K562 (cell line): ENCODE results near the gene CTNNA3. TPM values are rescaled to one million over a fixed set of nuclear protein-coding genes. Genes with fewer than 3 reads are reported as not detected.

Experiments used
- ATAC-seq: fragments of 200-7000 bp; cut with Tn5 transposase; 3 replicates; pipeline ENCODE4 v1.9.1; 2020; ENCODE audit warnings: moderate library complexity
- BruUV-seq: library from RNA; stranded (reverse); fragments of 400-500 nt; replicated peaks from 2 replicates; lab custom pipeline; 2021; lab: Mats Ljungman, UMichigan
- CTCF ChIA-PET: fragments of 300-600 bp; formaldehyde crosslinking; extraction: SDS; loops from one replicate; lab custom pipeline; 2021; ENCODE audit warnings: low intra/inter-chr PET ratio; lab: Yijun Ruan, JAX
- POLR2A ChIA-PET: fragments of 300-600, 350-650 bp; sonication (Branson Sonifier 250); formaldehyde crosslinking; extraction: SDS; loops from one replicate; lab custom pipeline; 2021; ENCODE audit warnings: antibody characterized with exemption, inconsistent platforms; lab: Yijun Ruan, JAX
- DNase-seq, 4 experiments: peaks; one replicate each; pipeline versions ENCODE4 v3.0.0 to v3.0.0-alpha.2; 2011 to 2018; ENCODE audit warnings: low spot score in 3 of 4, mixed read lengths in 3 of 4; ENCODE audit errors: extremely low read depth in 1 of 4
- FAIRE-seq: peaks from 2 replicates; lab custom pipeline; 2011; peaks lifted over from hg19 to GRCh38; lab: Jason Lieb, UNC
- H2AFZ ChIP-seq: 2 replicates; pipeline ENCODE4 v1.6.0; 2011; ENCODE audit warnings: low read depth, low read length, control low read depth, inconsistent platforms
- H3K27ac ChIP-seq: fragments of 200-600 bp; 3 replicates; pipeline ENCODE4 v1.8.0; 2011; ENCODE audit warnings: low read depth, mild to moderate bottlenecking, control low read depth, inconsistent platforms, low read length, moderate library complexity, mixed read lengths; ENCODE audit errors: extremely low read depth
- H3K27me3 ChIP-seq, 2 experiments: fragments of 300-600 bp in 1 of 2; 2 replicates in 1 of 2; 3 replicates in 1 of 2; pipeline versions ENCODE4 v1.6.0 to v1.8.0; 2011; ENCODE audit warnings: inconsistent platforms in 2 of 2, low read length in 2 of 2, mild to moderate bottlenecking in 1 of 2, mixed read lengths in 1 of 2, moderate library complexity in 1 of 2; ENCODE audit not compliant: control insufficient read depth in 2 of 2, insufficient read depth in 2 of 2
- H3K36me3 ChIP-seq: fragments of 300-600 bp; 3 replicates; pipeline ENCODE4 v1.8.0; 2011; ENCODE audit warnings: mild to moderate bottlenecking, low read length, inconsistent platforms; ENCODE audit not compliant: control insufficient read depth, insufficient read depth
- H3K4me1 ChIP-seq, 2 experiments: fragments of 200-600 bp in 1 of 2; replicated peaks in 1 of 2; 2 replicates in 1 of 2; 3 replicates in 1 of 2; pipeline versions ENCODE4 v1.5.1 to v1.8.0; 2011; ENCODE audit warnings: inconsistent platforms in 2 of 2, low read length in 2 of 2, mild to moderate bottlenecking in 1 of 2, mixed read lengths in 1 of 2, moderate library complexity in 1 of 2; ENCODE audit not compliant: control insufficient read depth in 2 of 2, insufficient read depth in 2 of 2
- H3K4me2 ChIP-seq: 2 replicates; pipeline ENCODE4 v1.6.1; 2011; ENCODE audit warnings: low read length, control low read depth, inconsistent platforms, mixed read lengths; ENCODE audit not compliant: insufficient read depth
- H3K4me3 ChIP-seq: fragments of 200-600 bp; sonication (generic), shearing (Covaris generic); 2 replicates; pipeline ENCODE4 v1.5.1; 2016; ENCODE audit warnings: control low read depth, inconsistent platforms
- H3K79me2 ChIP-seq: fragments of 200-600 bp; 3 replicates; pipeline ENCODE4 v1.8.0; 2011; ENCODE audit warnings: low read length, inconsistent platforms; ENCODE audit not compliant: control insufficient read depth, insufficient read depth
- H3K9ac ChIP-seq, 2 experiments: 2 replicates each; pipeline versions ENCODE4 v1.6.0 to v1.6.1; 2011; ENCODE audit warnings: low read depth in 2 of 2, low read length in 2 of 2, control low read depth in 1 of 2, inconsistent platforms in 1 of 2, mild to moderate bottlenecking in 1 of 2, mixed read lengths in 1 of 2; ENCODE audit not compliant: insufficient read depth in 1 of 2
- H3K9me1 ChIP-seq: one replicate; pipeline ENCODE4 v1.6.0; 2011; ENCODE audit warnings: inconsistent platforms, mild to moderate bottlenecking, low read length, moderate library complexity; ENCODE audit not compliant: control insufficient read depth, insufficient read depth
- H3K9me3 ChIP-seq: replicated peaks from 2 replicates; pipeline ENCODE4 v1.5.1; 2011; ENCODE audit warnings: low read depth, low read length, inconsistent platforms; ENCODE audit not compliant: control insufficient read depth, insufficient read depth
- H4K20me1 ChIP-seq: replicated peaks from 2 replicates; pipeline ENCODE4 v1.6.1; 2011; ENCODE audit warnings: low read length, inconsistent platforms, mixed read lengths; ENCODE audit not compliant: control insufficient read depth, insufficient read depth
- CSDE1 ChIP-seq, 2 experiments: fragments of 450-650 bp; IDR thresholded peaks; 2 replicates each; pipeline ENCODE4 v1.6.1; 2016; ENCODE audit warnings: mild to moderate bottlenecking in 1 of 2
- NRF1 ChIP-seq, 2 experiments: fragments of 450-650 bp; IDR thresholded peaks in 1 of 2; conservative IDR thresholded peaks in 1 of 2; 2 replicates each; pipeline ENCODE4 v1.6.1; 2014; ENCODE audit warnings: mild to moderate bottlenecking in 2 of 2
- RFX5 ChIP-seq: IDR thresholded peaks from 2 replicates; pipeline ENCODE4 v1.6.1; 2011; ENCODE audit warnings: low read depth, mild to moderate bottlenecking, improper control_type of control experiment, low read length
- SAP30 ChIP-seq: fragments of 200-600 bp; sonication (generic); IDR thresholded peaks from 2 replicates; pipeline ENCODE4 v1.6.1; 2012; ENCODE audit warnings: borderline replicate concordance, low read depth, mild to moderate bottlenecking, moderate library complexity, low read length, control low read depth, inconsistent platforms; ENCODE audit not compliant: insufficient read depth, poor library complexity, severe bottlenecking
- SREBF1 ChIP-seq: fragments of 150-350 bp; IDR thresholded peaks from 2 replicates; pipeline ENCODE4 v1.6.1; 2014; ENCODE audit warnings: antibody characterized with exemption, low read depth, low read length, borderline replicate concordance
- ZNF76 ChIP-seq: fragments of 250-450 bp; sonication (Bioruptor Pico); IDR thresholded peaks from 2 replicates; pipeline ENCODE4 v1.4.0; 2020; ENCODE audit warnings: mild to moderate bottlenecking, moderate library complexity, borderline replicate concordance
- WGBS: fragments of 100-300 bp; shearing (Covaris generic); methylation state at CpG from one replicate; pipeline ENCODE4 v1.1.6; 2016; ENCODE audit warnings: low coverage, mixed read lengths; ENCODE audit not compliant: insufficient coverage; ENCODE audit errors: missing lambda C conversion rate; 5-methylcytosine and 5-hydroxymethylcytosine counted together
- in situ Hi-C: fragments of 300-500 bp; cut with MboI; formaldehyde crosslinking; loops from 4 replicates; pipeline ENCODE4 v1.15.0; 2018; ENCODE audit warnings: inconsistent platforms, mixed read lengths
- intact Hi-C: fragments of 100-400 bp; cut with micrococcal nuclease; formaldehyde crosslinking; loops from 2 replicates; pipeline ENCODE4 v1.14.2; 2022
- polyA plus RNA-seq, 8 experiments: library from polyadenylated mRNA; depleted of rRNA in 4 of 8; stranded (reverse) in 5 of 8; unstranded in 3 of 8; fragments of >200 nt; fragmentation: Nextera tagmentation in 2 of 8; fragmentation: Illumina TruSeq in 1 of 8; extraction: Ambion mirVana in 2 of 8; extraction: Trizol in 1 of 8; gene quantifications; 2 replicates each; pipeline versions ENCODE4 v1.2.1 to v1.2.3, GENCODE V29; 2011 to 2014; ENCODE audit warnings: inconsistent platforms in 1 of 8, missing spikeins in 1 of 8
- total RNA-seq, 7 experiments: library from RNA; depleted of rRNA in 6 of 7; stranded (reverse); fragments of >200 nt in 6 of 7; fragmentation: Illumina TruSeq in 2 of 7; extraction: Trizol in 2 of 7; gene quantifications; 2 replicates each; pipeline versions ENCODE4 v1.2.1 to v1.2.3, GENCODE V29; 2011 to 2021; ENCODE audit warnings: low replicate concordance in 1 of 7
- TF ChIP-seq, protein P1 (sequence below): fragments of 200-800 bp; sonication (Bioruptor generic); IDR thresholded peaks from 2 replicates; pipeline ENCODE4 v1.6.1; 2017; ENCODE audit warnings: missing genetic modification characterization, missing compliant biosample characterization
- TF ChIP-seq, protein P2 (sequence below): fragments of 250-450 bp; sonication (Bioruptor Pico); IDR thresholded peaks from 2 replicates; pipeline ENCODE4 v1.4.0; 2020; ENCODE audit warnings: mild to moderate bottlenecking
- TF ChIP-seq, protein P3 (sequence below): sonication (generic); formaldehyde crosslinking; IDR thresholded peaks from 2 replicates; pipeline ENCODE4 v1.8.0; 2022; ENCODE audit warnings: missing genetic modification reagents, mild to moderate bottlenecking, borderline replicate concordance
- TF ChIP-seq, protein P4 (sequence below), 2 experiments: fragments of 250-450 bp in 1 of 2; fragments of 450-650 bp in 1 of 2; sonication (Bioruptor Pico) in 1 of 2; IDR thresholded peaks; 2 replicates each; pipeline versions ENCODE4 v1.6.1 to v1.8.0; 2016 to 2021; ENCODE audit warnings: mild to moderate bottlenecking in 2 of 2, moderate library complexity in 2 of 2, missing compliant biosample characterization in 1 of 2, missing genetic modification characterization in 1 of 2
- TF ChIP-seq, protein P5 (sequence below): fragments of 450-650 bp; formaldehyde crosslinking; conservative IDR thresholded peaks from 2 replicates; pipeline ENCODE4 v1.4.0; 2022; ENCODE audit warnings: mild to moderate bottlenecking, missing genetic modification characterization

Gene CTNNA3
- total and polyA plus RNA-seq, 9 of the 15 experiments (the other 6 are each of a cell fraction or from before 2014, with no cell fraction given), result 0.04 TPM; not detected in 8

DNA sequence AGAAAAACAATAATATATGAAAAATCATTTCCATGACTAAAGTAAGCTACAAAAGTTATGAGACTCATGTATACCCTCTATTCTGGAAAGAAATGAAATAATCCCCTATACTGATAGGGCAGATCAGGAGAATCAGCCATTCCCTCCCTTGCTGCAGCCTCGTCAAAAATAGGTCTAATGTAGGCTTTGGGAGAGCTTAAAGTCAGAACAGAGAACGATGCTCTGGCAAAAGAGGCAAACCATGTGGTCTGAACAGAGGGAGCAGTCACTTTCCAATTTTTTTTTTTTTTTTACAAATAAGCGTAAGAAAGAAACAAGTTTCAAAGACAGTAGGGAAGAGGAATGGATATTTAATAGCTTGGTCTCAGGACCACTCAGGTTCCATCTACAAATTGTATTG lies 1232.4 kb downstream of the CTNNA3 start:
- Histone ChIP-seq H3K27me3 (no peaks in the 10 kb centered on the region), H3K36me3 (no peaks in the 10 kb centered on the region), H4K20me1 (no peaks in the 10 kb centered on the region), H3K9me3 (peaks cover 1% of the 10 kb centered on the region; the same call in 1 of the 2 replicates), H3K4me3 (no peak overlapping the region), H3K9ac (no peak overlapping the region), H3K9me1 (no peaks in the 10 kb centered on the region), H3K4me1 (no peaks in the 10 kb centered on the region), H3K79me2 (no peaks in the 10 kb centered on the region), H3K27ac (no peak overlapping the region), H2AFZ (no peak overlapping the region)
- 0% methylated on average over 3 of the region's 3 CpGs for WGBS
- ATAC-seq, result no peak
- in situ Hi-C loops (no loop called here), intact Hi-C loops (no loop called here)
- BruUV-seq, result no TSS peak
- CTCF ChIA-PET, result no interaction called here
- no peak for DNase-seq
- TF ChIP-seq, protein P1, sequence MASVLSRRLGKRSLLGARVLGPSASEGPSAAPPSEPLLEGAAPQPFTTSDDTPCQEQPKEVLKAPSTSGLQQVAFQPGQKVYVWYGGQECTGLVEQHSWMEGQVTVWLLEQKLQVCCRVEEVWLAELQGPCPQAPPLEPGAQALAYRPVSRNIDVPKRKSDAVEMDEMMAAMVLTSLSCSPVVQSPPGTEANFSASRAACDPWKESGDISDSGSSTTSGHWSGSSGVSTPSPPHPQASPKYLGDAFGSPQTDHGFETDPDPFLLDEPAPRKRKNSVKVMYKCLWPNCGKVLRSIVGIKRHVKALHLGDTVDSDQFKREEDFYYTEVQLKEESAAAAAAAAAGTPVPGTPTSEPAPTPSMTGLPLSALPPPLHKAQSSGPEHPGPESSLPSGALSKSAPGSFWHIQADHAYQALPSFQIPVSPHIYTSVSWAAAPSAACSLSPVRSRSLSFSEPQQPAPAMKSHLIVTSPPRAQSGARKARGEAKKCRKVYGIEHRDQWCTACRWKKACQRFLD, result no peak
- no peak for TF ChIP-seq SAP30
- TF ChIP-seq, protein P2, sequence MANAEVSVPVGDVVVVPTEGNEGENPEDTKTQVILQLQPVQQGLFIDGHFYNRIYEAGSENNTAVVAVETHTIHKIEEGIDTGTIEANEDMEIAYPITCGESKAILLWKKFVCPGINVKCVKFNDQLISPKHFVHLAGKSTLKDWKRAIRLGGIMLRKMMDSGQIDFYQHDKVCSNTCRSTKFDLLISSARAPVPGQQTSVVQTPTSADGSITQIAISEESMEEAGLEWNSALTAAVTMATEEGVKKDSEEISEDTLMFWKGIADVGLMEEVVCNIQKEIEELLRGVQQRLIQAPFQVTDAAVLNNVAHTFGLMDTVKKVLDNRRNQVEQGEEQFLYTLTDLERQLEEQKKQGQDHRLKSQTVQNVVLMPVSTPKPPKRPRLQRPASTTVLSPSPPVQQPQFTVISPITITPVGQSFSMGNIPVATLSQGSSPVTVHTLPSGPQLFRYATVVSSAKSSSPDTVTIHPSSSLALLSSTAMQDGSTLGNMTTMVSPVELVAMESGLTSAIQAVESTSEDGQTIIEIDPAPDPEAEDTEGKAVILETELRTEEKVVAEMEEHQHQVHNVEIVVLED (CRISPR knock-in tag), result no peak
- TF ChIP-seq NRF1 (conservative IDR thresholded peaks at IDR 0.05 in 1 of 2, IDR thresholded peaks at IDR 0.05 in 1 of 2), result no peak
- TF ChIP-seq, protein P3, sequence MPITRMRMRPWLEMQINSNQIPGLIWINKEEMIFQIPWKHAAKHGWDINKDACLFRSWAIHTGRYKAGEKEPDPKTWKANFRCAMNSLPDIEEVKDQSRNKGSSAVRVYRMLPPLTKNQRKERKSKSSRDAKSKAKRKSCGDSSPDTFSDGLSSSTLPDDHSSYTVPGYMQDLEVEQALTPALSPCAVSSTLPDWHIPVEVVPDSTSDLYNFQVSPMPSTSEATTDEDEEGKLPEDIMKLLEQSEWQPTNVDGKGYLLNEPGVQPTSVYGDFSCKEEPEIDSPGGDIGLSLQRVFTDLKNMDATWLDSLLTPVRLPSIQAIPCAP (CRISPR knock-in tag), result no peak
- TF ChIP-seq, protein P4, sequence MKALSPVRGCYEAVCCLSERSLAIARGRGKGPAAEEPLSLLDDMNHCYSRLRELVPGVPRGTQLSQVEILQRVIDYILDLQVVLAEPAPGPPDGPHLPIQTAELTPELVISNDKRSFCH (CRISPR knock-in tag; IDR thresholded peaks at IDR 0.05), result no peak
- TF ChIP-seq, protein P4 (tag; IDR thresholded peaks at IDR 0.05), result no peak
- TF ChIP-seq, protein P5, sequence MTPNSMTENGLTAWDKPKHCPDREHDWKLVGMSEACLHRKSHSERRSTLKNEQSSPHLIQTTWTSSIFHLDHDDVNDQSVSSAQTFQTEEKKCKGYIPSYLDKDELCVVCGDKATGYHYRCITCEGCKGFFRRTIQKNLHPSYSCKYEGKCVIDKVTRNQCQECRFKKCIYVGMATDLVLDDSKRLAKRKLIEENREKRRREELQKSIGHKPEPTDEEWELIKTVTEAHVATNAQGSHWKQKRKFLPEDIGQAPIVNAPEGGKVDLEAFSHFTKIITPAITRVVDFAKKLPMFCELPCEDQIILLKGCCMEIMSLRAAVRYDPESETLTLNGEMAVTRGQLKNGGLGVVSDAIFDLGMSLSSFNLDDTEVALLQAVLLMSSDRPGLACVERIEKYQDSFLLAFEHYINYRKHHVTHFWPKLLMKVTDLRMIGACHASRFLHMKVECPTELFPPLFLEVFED (CRISPR knock-in tag), result no peak
- TF ChIP-seq SREBF1, result no peak
- no peak for TF ChIP-seq ZNF76 (CRISPR knock-in tag)
- no peak for TF ChIP-seq CSDE1 (IDR thresholded peaks at IDR 0.05)
- TF ChIP-seq RFX5, result no peak
- TF ChIP-seq, all 486 proteins: peak for 0
- no peak for FAIRE-seq
- POLR2A ChIA-PET, result no interaction called here
- no peak overlapping the region for H3K4me2 ChIP-seq
